GM23248 (cell line): Measurements from ENCODE around the gene APLF. TPM values are rescaled to one million over a fixed set of nuclear protein-coding genes. Genes with fewer than 3 reads are reported as not detected.

Source experiments
- DNase-seq: peaks from one replicate; pipeline ENCODE4 v3.0.0-alpha.2; 2015
- H2AFZ ChIP-seq: fragments of 200-600 bp; sonication (generic); 2 replicates; pipeline ENCODE4 v1.6.1; 2016; ENCODE audit warnings: antibody characterized with exemption
- H3F3A ChIP-seq: fragments of 200-600 bp; sonication (generic); 2 replicates; pipeline ENCODE4 v1.6.1; 2016; ENCODE audit warnings: mild to moderate bottlenecking, antibody characterized with exemption, mixed run types; ENCODE audit not compliant: insufficient read depth
- H3K27ac ChIP-seq: fragments of 200-600 bp; sonication (generic); 2 replicates; pipeline ENCODE4 v1.5.1; 2016; ENCODE audit warnings: mild to moderate bottlenecking
- H3K27me3 ChIP-seq: fragments of 200-600 bp; sonication (generic); replicated peaks from 2 replicates; pipeline ENCODE4 v1.6.1; 2016; ENCODE audit warnings: mild to moderate bottlenecking; ENCODE audit not compliant: insufficient read depth
- H3K36me3 ChIP-seq: fragments of 200-600 bp; sonication (generic); 2 replicates; pipeline ENCODE4 v1.6.1; 2016; ENCODE audit warnings: low read depth, mild to moderate bottlenecking
- H3K4me1 ChIP-seq: fragments of 200-600 bp; sonication (generic); 2 replicates; pipeline ENCODE4 v1.6.1; 2016; ENCODE audit warnings: mild to moderate bottlenecking; ENCODE audit not compliant: insufficient read depth
- H3K4me2 ChIP-seq: fragments of 200-600 bp; sonication (generic); one replicate; pipeline ENCODE4 v1.6.1; 2016; ENCODE audit warnings: mild to moderate bottlenecking; ENCODE audit not compliant: unreplicated experiment
- H3K4me3 ChIP-seq: fragments of 200-600 bp; sonication (generic); 2 replicates; pipeline ENCODE4 v1.5.1; 2016; ENCODE audit warnings: mild to moderate bottlenecking
- H3K79me2 ChIP-seq: fragments of 200-600 bp; sonication (generic); 2 replicates; pipeline ENCODE4 v1.6.1; 2016; ENCODE audit warnings: mild to moderate bottlenecking; ENCODE audit not compliant: insufficient read depth
- H3K9ac ChIP-seq: fragments of 200-600 bp; sonication (generic); 2 replicates; pipeline ENCODE4 v1.6.1; 2016; ENCODE audit warnings: mild to moderate bottlenecking
- H3K9me2 ChIP-seq: fragments of 200-600 bp; sonication (generic); 2 replicates; pipeline ENCODE4 v1.6.1; 2016; ENCODE audit warnings: mixed run types, mild to moderate bottlenecking, moderate library complexity; ENCODE audit not compliant: insufficient read depth
- H3K9me3 ChIP-seq: fragments of 200-600 bp; sonication (generic); one replicate; pipeline ENCODE4 v1.6.1; 2017; ENCODE audit warnings: low read depth
- H4K20me1 ChIP-seq: fragments of 200-600 bp; sonication (generic); 2 replicates; pipeline ENCODE4 v1.6.0; 2016; ENCODE audit not compliant: insufficient read depth
- EZH2 ChIP-seq: fragments of 200-600 bp; sonication (generic); IDR thresholded peaks from 2 replicates; pipeline ENCODE4 v1.6.1; 2018; ENCODE audit warnings: antibody characterized with exemption, mild to moderate bottlenecking; ENCODE audit not compliant: insufficient read depth, poor library complexity, severe bottlenecking
- EZH2phosphoT487 ChIP-seq: fragments of 200-600 bp; sonication (generic); IDR thresholded peaks from 2 replicates; pipeline ENCODE4 v1.6.1; 2018; ENCODE audit warnings: antibody characterized with exemption, moderate library complexity, mild to moderate bottlenecking, low read depth; ENCODE audit not compliant: insufficient read depth
- WGBS, 2 experiments: methylation state at CpG; one replicate each; pipeline ENCODE4 v1.1.6; 2015 to 2017; ENCODE audit warnings: low lambda C conversion rate in 2 of 2, low coverage in 1 of 2; ENCODE audit errors: missing lambda C conversion rate in 2 of 2; 5-methylcytosine and 5-hydroxymethylcytosine counted together
- in situ Hi-C: fragments of 300-500 bp; cut with MboI; formaldehyde crosslinking; loops from 2 replicates; pipeline ENCODE4 v1.15.0; 2020
- polyA plus RNA-seq: library from polyadenylated mRNA; unstranded; fragments of >200 nt; fragmentation: Nextera tagmentation; extraction: Ambion mirVana; gene quantifications from 2 replicates; pipeline ENCODE4 v1.2.1, GENCODE V29; 2016
- total RNA-seq: library from RNA; depleted of rRNA; stranded (reverse); fragments of >200 nt; shearing (Covaris generic); gene quantifications from 2 replicates; pipeline ENCODE4 v1.2.3, GENCODE V29; 2014

APLF gene
- total and polyA plus RNA-seq, 2 experiments from 2014 or later: 3.6 to 4.0 TPM

DNA sequence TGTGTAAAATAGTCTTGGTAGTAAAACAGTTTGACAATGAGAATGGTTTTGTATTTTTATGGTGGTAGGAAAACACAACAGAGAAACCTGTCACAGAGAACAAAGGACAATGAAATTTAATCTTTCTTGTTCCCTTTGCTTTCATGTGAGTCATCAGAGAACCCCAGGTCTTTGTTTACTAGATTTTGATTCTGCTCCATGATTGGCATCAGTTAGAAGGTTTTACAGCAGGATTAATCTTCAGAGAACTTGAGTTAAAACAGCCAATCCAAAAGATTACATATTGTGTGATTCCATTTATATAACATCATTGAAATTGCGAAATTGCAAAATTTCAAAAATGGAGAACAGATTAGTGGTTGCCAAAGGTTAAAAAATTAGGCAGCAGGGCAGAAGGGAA, 2.5 kb downstream of the APLF start:
- peak; percentile 14 for DNase-seq
- Histone ChIP-seq H3K79me2 (peaks cover 26% of the 10 kb centered on the region), H3K27me3 (no peaks in the 10 kb centered on the region), H2AFZ (no peak overlapping the region), H3K4me2 (no peak overlapping the region), H3F3A (peaks cover 14% of the 10 kb centered on the region), H3K9ac (no peak overlapping the region), H3K36me3 (no peaks in the 10 kb centered on the region), H4K20me1 (no peaks in the 10 kb centered on the region), H3K9me3 (no peaks in the 10 kb centered on the region), H3K9me2 (no peaks in the 10 kb centered on the region), H3K4me1 (peaks cover 35% of the 10 kb centered on the region), H3K4me3 (no peak overlapping the region), H3K27ac (no peak overlapping the region)
- TF ChIP-seq EZH2: no peak
- no peak for TF ChIP-seq EZH2phosphoT487
- in situ Hi-C loops: no loop called here
- WGBS, 2 experiments: 93 to 96% methylated on average over 1 of the region's 1 CpG

DNA sequence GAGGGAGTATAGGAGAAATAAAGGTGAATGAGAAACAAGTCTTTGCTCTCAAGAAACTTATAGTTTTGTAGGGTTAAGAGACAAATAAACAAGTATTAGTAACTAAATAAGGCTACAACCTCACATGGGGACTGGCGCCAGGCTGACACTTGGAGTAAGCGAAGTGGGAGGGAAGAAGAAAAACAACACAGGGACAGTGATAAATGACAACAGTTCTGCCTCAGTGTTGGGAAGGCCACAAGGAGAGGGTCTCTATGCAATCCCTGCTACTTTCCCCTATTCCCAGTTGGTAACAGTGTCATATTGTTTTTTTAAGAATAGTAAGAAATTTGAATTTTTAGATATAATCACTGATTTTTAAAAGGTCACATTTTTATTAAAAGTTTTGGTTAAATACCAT, 4.0 kb downstream of the APLF start:
- H4K20me1 ChIP-seq: no peaks in the 10 kb centered on the region
- TF ChIP-seq EZH2 (no peak), EZH2phosphoT487 (no peak)
- H3K4me2 ChIP-seq: peak overlapping the region; percentile 13
- no peaks in the 10 kb centered on the region for H3K9me3 ChIP-seq
- H3K4me3 ChIP-seq: no peak overlapping the region
- no peak overlapping the region for H2AFZ ChIP-seq
- 57 to 71% methylated on average over 2 of the region's 2 CpGs for WGBS, 2 experiments
- no peaks in the 10 kb centered on the region for H3K9me2 ChIP-seq
- H3K27ac ChIP-seq: no peak overlapping the region
- H3K4me1 ChIP-seq: peaks cover 22% of the 10 kb centered on the region; the same call in 1 of the 2 replicates
- H3K36me3 ChIP-seq: no peaks in the 10 kb centered on the region
- no peak for DNase-seq
- H3K79me2 ChIP-seq: peaks cover 26% of the 10 kb centered on the region
- H3K27me3 ChIP-seq: no peaks in the 10 kb centered on the region
- no peak overlapping the region for H3K9ac ChIP-seq
- peaks cover under 1% of the 10 kb centered on the region; the same call in 1 of the 2 replicates for H3F3A ChIP-seq
- in situ Hi-C loops: no loop called here

DNA sequence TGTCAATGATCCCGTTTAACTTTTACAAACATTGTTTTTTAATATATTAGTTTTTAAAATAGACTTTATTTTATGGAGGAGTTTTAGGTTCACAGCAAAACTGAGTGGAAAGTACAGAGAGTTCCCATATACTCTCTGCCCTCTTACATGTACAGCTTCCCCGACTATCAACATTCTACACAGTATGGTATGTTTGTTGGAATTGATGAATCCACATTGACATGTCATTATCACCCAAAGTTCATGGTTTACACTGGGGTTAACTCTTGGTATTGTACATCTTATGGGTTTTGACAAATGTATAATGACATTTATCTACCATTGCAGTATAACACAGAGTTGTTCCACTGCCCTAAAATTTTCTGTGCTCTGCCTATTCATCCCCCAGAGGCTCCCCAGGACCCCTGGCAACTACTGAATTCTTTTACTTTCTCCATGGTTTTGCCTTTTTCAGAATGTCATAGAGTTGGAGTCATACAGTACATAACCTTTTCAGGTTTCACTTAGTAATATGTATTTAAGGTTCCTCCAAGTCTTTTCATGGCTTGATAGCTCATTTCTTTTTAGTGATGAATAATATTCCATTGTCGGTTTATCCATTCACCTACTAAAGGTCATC, 5.5 kb downstream of the APLF start:
- no peaks in the 10 kb centered on the region for H3K9me3 ChIP-seq
- no peak overlapping the region for H3K4me3 ChIP-seq
- H4K20me1 ChIP-seq: no peaks in the 10 kb centered on the region
- no peak for TF ChIP-seq EZH2phosphoT487
- no peak for TF ChIP-seq EZH2
- no peak for DNase-seq
- WGBS, 2 experiments: 95 to 96% methylated on average over 3 of the region's 3 CpGs
- no peak overlapping the region for H3K9ac ChIP-seq
- H3F3A ChIP-seq: no peaks in the 10 kb centered on the region
- no peak overlapping the region for H3K4me2 ChIP-seq
- no peaks in the 10 kb centered on the region for H3K9me2 ChIP-seq
- H3K4me1 ChIP-seq: peaks cover 22% of the 10 kb centered on the region; the same call in 1 of the 2 replicates
- in situ Hi-C loops: no loop called here
- peaks cover 24% of the 10 kb centered on the region for H3K79me2 ChIP-seq
- no peaks in the 10 kb centered on the region for H3K36me3 ChIP-seq
- H3K27me3 ChIP-seq: no peaks in the 10 kb centered on the region
- no peak overlapping the region for H3K27ac ChIP-seq
- no peak overlapping the region for H2AFZ ChIP-seq

GRCh38 chr2:68475110-68475509, 7.7 kb downstream of the APLF start:
- Histone ChIP-seq H3K27me3 (no peaks in the 10 kb centered on the region), H4K20me1 (no peaks in the 10 kb centered on the region), H3K36me3 (no peaks in the 10 kb centered on the region), H3K9me3 (no peaks in the 10 kb centered on the region), H3K4me3 (no peak overlapping the region), H3F3A (no peaks in the 10 kb centered on the region), H2AFZ (no peak overlapping the region), H3K27ac (no peak overlapping the region), H3K9ac (no peak overlapping the region), H3K79me2 (peaks cover 9% of the 10 kb centered on the region), H3K4me1 (peaks cover 6% of the 10 kb centered on the region; the same call in 1 of the 2 replicates), H3K9me2 (no peaks in the 10 kb centered on the region), H3K4me2 (no peak overlapping the region)
- no peak for TF ChIP-seq EZH2phosphoT487
- in situ Hi-C loops: loop anchor here (25.0 kb wide), 1 partner anchor 237 kb away; no protein-coding TSS in a partner anchor
- no peak for DNase-seq
